DMS153 (cell line): ENCODE measurements around the gene TMEM229B.
"Not testable (repeated sequence)": the region's sequence is repeated elsewhere in the genome, so short reads cannot be mapped to it uniquely, and the experiment has no call there.

Experiments
- DNase-seq: peaks from one replicate; lab custom pipeline; 2025; lab: John Stamatoyannopoulos, UW

TMEM229B gene

DNA sequence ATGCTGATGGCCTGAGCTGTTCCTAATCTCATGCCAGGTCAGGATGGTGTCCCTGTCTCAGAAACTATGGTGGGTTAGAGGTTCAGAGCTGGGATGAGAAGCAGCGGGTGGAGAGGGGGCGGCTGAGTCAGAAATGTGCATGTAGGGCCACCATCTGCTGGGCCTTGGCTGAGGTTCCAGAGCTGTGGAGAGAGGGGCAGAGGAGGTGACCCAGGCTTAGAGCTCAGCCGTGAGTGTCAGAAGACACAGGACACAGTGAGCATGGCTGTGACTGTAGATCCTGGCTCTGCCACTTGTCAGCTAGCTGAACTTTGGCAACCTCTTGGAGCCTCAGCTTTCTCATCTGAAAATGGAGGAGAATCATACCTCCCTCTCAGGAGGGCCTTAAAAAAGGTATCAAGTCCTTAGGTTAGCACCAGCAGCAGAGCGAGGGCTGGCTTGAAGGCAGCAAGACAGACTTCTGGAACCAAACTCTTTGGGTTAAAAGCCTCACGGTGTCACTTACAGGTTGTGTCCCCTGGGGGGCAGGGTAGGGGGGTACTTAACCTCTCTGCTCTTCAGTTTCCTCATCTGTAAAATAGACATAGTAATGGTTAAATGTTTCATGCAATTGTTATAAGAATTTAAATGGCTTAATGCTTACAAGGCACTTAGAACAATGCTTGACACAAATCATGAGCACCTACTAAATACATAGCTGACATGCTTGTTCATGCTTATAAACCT lies 34.8 kb downstream of the TMEM229B start:
- no peak for DNase-seq

DNA sequence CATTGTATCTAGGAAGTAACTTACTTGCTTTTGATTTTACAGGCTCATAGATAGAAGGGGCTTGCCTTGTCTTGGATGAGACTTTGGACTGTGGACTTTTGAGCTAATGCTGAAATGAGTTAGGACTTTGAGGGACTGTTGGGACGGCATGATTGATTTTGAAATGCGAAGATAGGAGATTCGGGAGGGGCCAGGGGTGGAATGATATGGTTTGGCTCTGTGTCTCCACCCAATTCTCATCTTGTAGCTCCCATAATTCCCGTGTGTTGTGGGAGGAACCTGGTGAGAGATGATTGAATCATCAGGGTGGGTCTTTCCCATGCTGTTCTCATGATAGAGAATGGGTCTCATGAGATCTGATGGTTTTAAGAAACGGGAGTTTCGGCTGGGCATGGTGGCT lies 36.9 kb downstream of the TMEM229B start:
- DNase-seq: not testable (repeated sequence)

- DNase-seq: no peak
These were observed 39.4 kb downstream of the TMEM229B start for GRCh38 chr14:67449096-67449495.

GRCh38 chr14:67447033-67447381 lies 41.5 kb downstream of the TMEM229B start:
- DNase-seq: no peak

DNA sequence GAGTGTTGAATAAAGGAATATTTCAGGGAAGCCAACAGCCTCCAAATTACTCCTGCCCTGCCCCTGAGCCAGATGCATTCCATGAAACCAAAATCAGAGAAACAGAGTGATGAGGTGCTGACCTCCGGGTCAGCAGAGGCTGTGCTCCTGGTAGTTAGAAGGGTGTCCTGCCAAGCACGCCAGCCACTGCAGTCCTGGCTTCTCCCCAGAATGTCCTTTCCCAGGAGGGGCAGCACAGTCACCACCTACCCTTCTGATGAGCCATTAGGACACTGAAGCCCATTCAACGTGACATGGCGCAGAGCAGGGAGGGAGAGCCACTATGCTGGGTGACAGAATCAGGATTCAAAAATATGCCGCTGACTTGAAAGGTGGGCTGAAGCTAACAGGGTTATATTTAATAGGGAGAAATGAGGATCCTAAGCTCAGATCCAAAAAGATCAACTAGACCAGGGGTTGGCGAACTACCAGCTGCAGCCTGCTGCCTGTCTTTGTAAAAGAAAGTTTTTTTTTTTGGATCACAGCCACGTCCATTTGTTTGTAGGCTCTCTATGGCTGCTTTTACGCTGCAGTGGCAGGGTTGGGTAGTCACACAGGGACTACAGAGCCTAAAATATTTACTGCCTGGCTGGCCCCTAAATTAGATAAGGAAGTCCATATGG lies 42.0 kb downstream of the TMEM229B start:
- peak; percentile 29 for DNase-seq

- DNase-seq: no peak
These were observed 44.1 kb downstream of the TMEM229B start for GRCh38 chr14:67444395-67444794.

GRCh38 chr14:67442139-67442906 lies 46.2 kb downstream of the TMEM229B start:
- peak; percentile 80 for DNase-seq

- DNase-seq: no peak
These were observed 46.8 kb downstream of the TMEM229B start for GRCh38 chr14:67441672-67442071.

DNA sequence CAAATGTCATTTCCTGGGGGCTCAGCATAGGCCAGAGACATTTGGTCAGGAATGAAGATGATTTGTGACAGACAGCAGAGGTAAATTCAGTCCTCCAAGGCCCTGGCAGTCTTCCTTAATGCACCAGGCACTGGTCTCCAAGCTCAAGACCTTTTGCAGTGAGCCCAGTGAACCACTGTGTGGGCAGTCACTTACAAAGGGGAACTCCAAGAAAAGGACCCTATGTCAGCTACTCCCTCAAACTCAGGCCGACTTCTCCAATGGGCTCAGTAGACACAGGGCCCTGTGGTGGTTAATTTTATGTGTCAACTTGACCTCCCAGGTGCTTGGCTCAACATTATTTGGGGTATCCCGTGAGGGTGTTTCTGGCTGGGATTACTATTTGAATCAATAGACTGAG lies 47.3 kb downstream of the TMEM229B start:
- DNase-seq: no peak

- peak; percentile 79 for DNase-seq
These were observed 48.0 kb downstream of the TMEM229B start for GRCh38 chr14:67440513-67440912.

DNA sequence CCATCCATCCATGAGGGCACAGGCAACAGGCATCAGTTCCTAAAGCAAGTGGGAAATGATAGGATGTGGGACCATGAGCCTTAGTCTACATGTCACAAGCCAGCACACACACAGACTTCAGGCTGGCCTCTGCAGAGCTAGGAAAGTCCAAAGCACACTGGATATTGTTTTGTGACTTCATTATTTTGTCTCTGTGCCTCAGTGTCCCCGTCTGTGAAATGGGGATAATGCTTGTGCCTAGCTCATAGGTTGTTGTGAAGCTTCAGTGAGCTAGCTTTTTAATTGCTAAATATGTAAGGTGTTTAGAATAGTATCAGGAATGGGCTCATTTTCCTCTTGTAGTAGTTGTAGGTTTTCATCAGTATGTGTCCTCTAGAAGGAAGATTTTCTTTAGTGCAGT lies 49.6 kb downstream of the TMEM229B start:
- DNase-seq: no peak

DNA sequence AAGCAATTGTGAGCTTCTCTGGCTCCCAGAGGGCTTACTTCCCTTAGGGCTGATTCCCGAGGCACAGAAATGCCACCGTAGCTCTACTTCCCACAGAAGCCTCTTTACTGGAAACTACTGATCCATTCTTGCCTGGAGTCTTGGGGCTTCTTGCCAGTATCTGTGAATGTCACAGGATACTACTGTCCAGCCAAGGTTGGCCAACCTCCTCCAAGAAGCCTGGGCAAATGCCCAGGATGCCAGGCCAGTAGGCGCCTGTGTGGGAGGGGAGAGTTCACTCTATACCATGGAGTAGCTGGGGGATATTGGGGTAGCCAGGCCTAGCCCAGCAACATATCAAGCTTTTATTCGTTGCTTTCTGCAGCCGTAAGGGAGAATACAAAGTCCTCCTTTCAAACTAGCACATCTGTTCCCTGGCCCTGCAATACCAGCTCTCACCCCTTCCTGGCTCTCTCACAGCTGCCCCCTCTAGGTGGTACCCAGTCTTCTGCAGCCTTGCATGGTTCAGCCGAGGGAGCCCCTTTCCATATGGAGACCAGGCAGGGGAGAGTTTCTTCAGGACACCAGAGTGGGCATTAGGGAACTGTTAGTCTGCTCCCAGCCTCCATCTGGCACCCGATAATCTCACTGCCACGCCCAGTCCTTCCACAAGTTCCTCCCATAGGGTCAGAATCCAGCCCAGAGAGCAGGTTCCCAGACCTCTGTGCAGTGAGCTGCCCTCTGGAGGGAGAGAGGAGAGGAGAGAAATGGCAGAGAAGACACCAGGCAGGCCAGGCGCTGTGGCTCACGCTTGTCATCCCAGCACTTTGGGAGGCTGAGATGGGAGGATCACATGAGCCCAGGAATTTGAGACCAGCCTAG lies 52.3 kb downstream of the TMEM229B start:
- no peak for DNase-seq

- DNase-seq: no peak
These were observed 52.9 kb downstream of the TMEM229B start for GRCh38 chr14:67435603-67436002.

GRCh38 chr14:67432050-67432564 lies 56.4 kb downstream of the TMEM229B start:
- no peak for DNase-seq

DNA sequence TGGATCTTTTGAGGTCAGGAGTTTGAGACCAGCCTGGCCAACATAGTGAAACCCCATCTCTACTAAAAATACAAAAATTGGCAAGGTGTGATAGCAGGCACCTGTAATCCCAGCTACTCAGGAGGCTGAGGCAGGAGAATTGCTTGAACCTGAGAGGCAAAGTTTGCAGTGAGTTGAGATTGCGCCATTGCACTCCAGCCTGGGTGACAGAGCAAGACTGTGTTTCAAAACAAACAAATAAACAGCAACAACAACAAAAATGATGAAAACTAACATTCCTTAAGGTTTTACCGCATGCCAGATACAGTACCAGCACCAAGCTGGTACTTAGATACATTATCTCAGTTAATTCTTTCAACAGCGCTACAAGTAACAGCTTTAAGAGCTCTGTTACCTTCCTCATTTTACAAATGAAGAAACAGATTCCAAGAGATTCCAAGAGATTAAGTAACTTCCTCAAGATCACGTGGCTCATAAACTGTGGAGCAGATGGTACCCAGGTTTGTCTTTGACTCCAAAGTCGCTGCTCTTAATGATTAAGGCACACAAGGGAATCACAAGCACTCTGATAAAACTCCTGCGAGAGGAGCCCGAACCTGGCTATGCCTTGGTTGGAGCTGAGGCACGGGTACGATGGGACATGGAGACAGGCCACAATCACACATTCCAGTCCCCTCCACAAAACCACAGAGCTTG lies 58.9 kb downstream of the TMEM229B start:
- DNase-seq: no peak

DNA sequence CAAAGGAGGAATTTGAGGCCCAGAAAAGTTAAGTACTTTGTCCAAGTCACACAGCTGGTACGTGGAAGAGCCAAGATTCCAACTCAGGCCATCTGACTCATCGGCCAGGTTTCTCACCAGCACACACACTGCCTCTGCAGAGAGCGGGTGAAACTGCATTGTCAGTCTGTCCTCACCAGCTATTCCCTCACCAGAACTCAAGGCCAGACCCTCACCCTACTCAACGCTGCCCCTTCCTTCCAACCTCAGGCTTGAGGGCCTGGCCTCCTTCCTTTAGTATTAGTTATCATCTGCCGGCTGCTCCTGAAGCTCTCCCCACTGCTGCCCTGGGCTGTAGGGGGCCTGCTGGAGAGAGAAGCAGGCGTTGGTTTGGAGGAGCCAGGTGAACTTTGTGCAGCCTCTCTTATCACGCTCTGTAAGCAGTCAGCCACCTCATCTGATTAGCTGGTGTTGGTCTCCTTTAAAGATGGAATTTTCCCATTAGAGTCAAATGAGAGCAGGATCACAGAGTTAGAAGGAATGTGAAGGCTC lies 60.0 kb downstream of the TMEM229B start:
- DNase-seq: no peak

DNA sequence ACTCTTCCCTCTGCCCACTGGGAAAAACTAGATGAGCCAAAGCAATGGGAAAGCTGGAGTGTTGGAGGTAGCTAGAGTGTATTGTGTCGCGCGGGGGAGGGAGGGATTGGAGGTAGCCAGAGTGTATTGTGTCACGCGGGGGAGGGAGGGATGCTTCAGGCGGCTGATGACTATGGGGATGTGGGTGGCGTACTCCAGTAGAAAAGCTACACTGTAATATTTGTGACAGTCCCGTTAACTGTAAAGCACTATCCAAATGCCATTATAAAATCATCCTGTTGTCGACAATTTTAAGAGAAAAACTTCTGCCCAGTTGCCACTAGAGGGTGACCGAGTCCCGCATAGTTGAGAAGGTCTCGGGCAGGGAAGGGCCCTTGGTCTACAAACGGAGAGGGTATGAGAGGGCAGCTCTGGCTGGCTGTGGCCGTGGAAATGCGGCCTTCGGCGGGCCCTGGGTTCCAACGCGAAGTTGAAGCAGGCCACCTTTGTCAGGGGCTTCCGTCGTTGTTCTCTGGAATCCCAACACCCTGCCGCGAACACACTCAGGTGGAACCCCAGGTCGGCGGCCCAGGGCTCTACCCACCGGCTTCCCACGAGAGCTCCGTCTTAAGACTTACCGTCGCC lies 61.4 kb downstream of the TMEM229B start:
- peak; percentile 52 for DNase-seq

GRCh38 chr14:67426161-67426560 lies 62.4 kb downstream of the TMEM229B start:
- DNase-seq: no peak

DNA sequence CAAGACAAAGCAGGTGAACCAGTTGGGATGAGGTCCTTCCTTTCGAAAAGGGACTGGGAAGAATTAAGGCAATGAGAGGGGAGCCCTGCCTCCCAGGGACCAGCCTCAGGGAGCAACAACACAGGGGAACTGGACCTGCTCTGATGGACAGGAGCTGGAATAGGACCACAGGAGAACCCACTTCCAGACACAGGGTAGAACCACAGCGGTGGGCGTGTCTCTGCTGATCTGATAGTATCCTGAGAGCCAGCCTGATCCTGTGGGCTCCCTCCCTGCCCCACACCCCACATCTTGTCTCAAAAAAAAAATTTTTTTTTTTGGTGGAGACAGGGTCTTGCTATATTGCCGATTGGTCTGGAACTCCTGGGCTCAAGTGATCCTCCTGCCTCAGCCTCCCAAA lies 62.9 kb downstream of the TMEM229B start:
- DNase-seq: no peak

DNA sequence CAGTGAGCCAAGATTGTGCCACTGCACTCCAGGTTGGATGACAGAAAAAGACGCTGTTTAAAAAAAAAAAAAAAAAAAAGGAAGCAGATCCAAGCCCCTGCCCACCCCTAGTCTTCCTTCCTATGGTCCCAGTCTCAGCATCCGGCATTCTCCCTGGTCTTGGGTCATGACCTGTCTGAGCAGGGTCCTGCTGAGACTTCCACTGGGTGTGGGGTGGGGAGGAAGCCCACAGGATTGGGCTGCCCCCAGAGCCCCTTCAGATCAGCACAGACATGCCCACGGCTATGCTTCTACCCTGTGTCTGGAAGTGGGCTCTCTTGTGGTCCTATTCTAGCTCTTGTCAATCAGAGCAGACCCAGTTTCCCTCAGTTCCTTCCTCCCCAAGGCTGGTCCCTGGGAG lies 64.0 kb downstream of the TMEM229B start:
- DNase-seq: no peak

- DNase-seq: no peak
These were observed 65.1 kb downstream of the TMEM229B start for GRCh38 chr14:67423424-67423823.
